Neural cell (in vitro differentiated cells): ENCODE data around the gene SLC4A5. TPM values are rescaled to one million over a fixed set of nuclear protein-coding genes. Genes with fewer than 3 reads are reported as not detected.

ENCODE experiments used
- H2AFZ ChIP-seq: fragments of 200-600, 300-800 bp; sonication (generic), shearing (Covaris generic); 2 replicates; pipeline ENCODE4 v1.6.0; 2014; ENCODE audit warnings: low read depth, mild to moderate bottlenecking, antibody characterized with exemption, low read length, moderate library complexity
- H3F3A ChIP-seq: fragments of 200-600 bp; shearing (Covaris generic); 2 replicates; pipeline ENCODE4 v1.6.1; 2016; ENCODE audit warnings: mild to moderate bottlenecking, moderate library complexity, mixed read lengths, antibody characterized with exemption, low read length; ENCODE audit not compliant: insufficient read depth, poor library complexity, severe bottlenecking
- H3K27ac ChIP-seq: fragments of 200-600, 300-800 bp; sonication (generic), shearing (Covaris generic); 2 replicates; pipeline ENCODE4 v1.5.1; 2014; ENCODE audit warnings: mild to moderate bottlenecking, low read length, moderate library complexity
- H3K27me3 ChIP-seq: fragments of 300-800, 200-600 bp; sonication (generic), shearing (Covaris generic); 2 replicates; pipeline ENCODE4 v1.6.0; 2014; ENCODE audit warnings: mild to moderate bottlenecking, low read depth, low read length, moderate library complexity; ENCODE audit not compliant: insufficient read depth
- H3K36me3 ChIP-seq: fragments of 300-800, 200-600 bp; sonication (generic), shearing (Covaris generic); 2 replicates; pipeline ENCODE4 v1.5.1; 2014; ENCODE audit warnings: mild to moderate bottlenecking, antibody characterized with exemption, low read length, moderate library complexity; ENCODE audit not compliant: insufficient read depth
- H3K4me2 ChIP-seq: fragments of 300-800, 200-600 bp; sonication (generic), shearing (Covaris generic); 2 replicates; pipeline ENCODE4 v1.6.0; 2014; ENCODE audit warnings: mild to moderate bottlenecking, low read length
- H3K4me3 ChIP-seq: fragments of 300-800, 200-600 bp; sonication (generic), shearing (Covaris generic); 2 replicates; pipeline ENCODE4 v1.5.1; 2014; ENCODE audit warnings: mild to moderate bottlenecking, low read length, moderate library complexity
- H3K79me2 ChIP-seq: fragments of 200-600 bp; shearing (Covaris generic); replicated peaks from 2 replicates; pipeline ENCODE4 v1.6.0; 2014; ENCODE audit warnings: mild to moderate bottlenecking, low read length, moderate library complexity; ENCODE audit not compliant: insufficient read depth
- H3K9ac ChIP-seq: fragments of 300-800, 200-600 bp; sonication (generic), shearing (Covaris generic); 2 replicates; pipeline ENCODE4 v1.6.1; 2016; ENCODE audit warnings: mild to moderate bottlenecking, low read length, mixed read lengths
- H3K9me2 ChIP-seq: fragments of 200-600 bp; shearing (Covaris generic); 2 replicates; pipeline ENCODE4 v1.6.1; 2016; ENCODE audit warnings: mild to moderate bottlenecking, low read length, mixed read lengths; ENCODE audit not compliant: insufficient read depth
- H3K9me3 ChIP-seq: fragments of 200-600, 300-800 bp; sonication (generic), shearing (Covaris generic); 2 replicates; pipeline ENCODE4 v1.6.1; 2016; ENCODE audit warnings: mild to moderate bottlenecking, mixed run types, low read length, moderate library complexity, mixed read lengths
- H4K20me1 ChIP-seq: fragments of 200-600 bp; shearing (Covaris generic); 2 replicates; pipeline ENCODE4 v1.6.1; 2016; ENCODE audit warnings: mild to moderate bottlenecking, mixed run types; ENCODE audit not compliant: insufficient read depth
- EP300 ChIP-seq: fragments of 450-650 bp; conservative IDR thresholded peaks from 2 replicates; pipeline ENCODE4 v1.6.1; 2014; ENCODE audit warnings: antibody characterized with exemption, mild to moderate bottlenecking, moderate library complexity; ENCODE audit not compliant: poor library complexity, severe bottlenecking
- EZH2 ChIP-seq: fragments of 200-600, 300-800 bp; shearing (Covaris generic), sonication (generic); IDR thresholded peaks from 2 replicates; pipeline ENCODE4 v1.6.1; 2014; ENCODE audit warnings: antibody characterized with exemption, low read length, borderline replicate concordance, mild to moderate bottlenecking; ENCODE audit not compliant: insufficient read depth, poor library complexity, severe bottlenecking
- MXI1 ChIP-seq: fragments of 450-650 bp; conservative IDR thresholded peaks from 2 replicates; pipeline ENCODE4 v1.6.1; 2014; ENCODE audit warnings: antibody characterized with exemption, mild to moderate bottlenecking; ENCODE audit not compliant: poor library complexity, severe bottlenecking
- POLR2AphosphoS5 ChIP-seq: IDR thresholded peaks from 2 replicates; pipeline ENCODE4 v1.6.1; 2012
- RAD21 ChIP-seq: fragments of 450-650 bp; conservative IDR thresholded peaks from 2 replicates; pipeline ENCODE4 v1.6.1; 2014; ENCODE audit warnings: antibody characterized with exemption, mild to moderate bottlenecking, moderate library complexity
- SMC3 ChIP-seq: fragments of 450-650 bp; conservative IDR thresholded peaks from 2 replicates; pipeline ENCODE4 v1.6.1; 2014; ENCODE audit warnings: antibody characterized with exemption, mild to moderate bottlenecking, moderate library complexity; ENCODE audit not compliant: poor library complexity
- TAF1 ChIP-seq: IDR thresholded peaks from 2 replicates; pipeline ENCODE4 v1.6.1; 2012; ENCODE audit warnings: low read depth
- polyA plus RNA-seq: library from polyadenylated mRNA; depleted of rRNA; stranded (reverse); fragments of >200 nt; gene quantifications from 2 replicates; pipeline ENCODE4 v1.2.3, GENCODE V29; 2014
- TF ChIP-seq, protein P1 (sequence below): fragments of 450-650 bp; IDR thresholded peaks from 2 replicates; pipeline ENCODE4 v1.5.1; 2014; ENCODE audit warnings: antibody characterized with exemption, mild to moderate bottlenecking, moderate library complexity; ENCODE audit not compliant: poor library complexity, severe bottlenecking
- TF ChIP-seq, protein P2 (sequence below): IDR thresholded peaks from 2 replicates; pipeline ENCODE4 v1.6.1; 2012; ENCODE audit warnings: borderline replicate concordance

Gene SLC4A5
- polyA plus RNA-seq, 1 donor from 2014 or later = 3.9 TPM

DNA sequence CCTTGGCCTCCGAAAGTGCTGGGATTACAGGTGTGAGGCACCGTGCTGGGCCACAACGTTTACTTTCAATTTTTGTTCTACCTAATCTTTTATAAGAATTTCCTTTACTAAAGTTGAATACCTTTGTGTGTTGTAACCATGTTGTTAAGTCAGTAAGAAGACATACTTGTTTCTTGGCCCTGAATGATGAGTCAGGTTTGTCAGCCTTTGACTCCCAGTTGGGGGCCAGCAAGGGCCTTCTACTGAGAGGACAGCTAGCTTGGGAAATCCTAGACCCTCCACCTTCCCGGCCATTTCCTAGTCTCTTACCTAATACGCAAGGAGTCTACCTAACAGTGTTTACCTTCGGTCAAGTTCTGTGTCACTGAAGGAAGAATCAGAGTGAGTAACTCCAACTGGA is 122.1 kb downstream of the SLC4A5 start:
- Histone ChIP-seq H3K9me2 (no peaks in the 10 kb centered on the region), H4K20me1 (no peaks in the 10 kb centered on the region), H3K36me3 (no peaks in the 10 kb centered on the region), H3K27me3 (no peaks in the 10 kb centered on the region), H3K79me2 (no peaks in the 10 kb centered on the region), H3F3A (no peaks in the 10 kb centered on the region), H3K9me3 (no peaks in the 10 kb centered on the region), H3K27ac (no peak overlapping the region), H3K9ac (no peak overlapping the region), H3K4me3 (no peak overlapping the region), H3K4me2 (no peak overlapping the region), H2AFZ (no peak overlapping the region)
- TF ChIP-seq, protein P1, sequence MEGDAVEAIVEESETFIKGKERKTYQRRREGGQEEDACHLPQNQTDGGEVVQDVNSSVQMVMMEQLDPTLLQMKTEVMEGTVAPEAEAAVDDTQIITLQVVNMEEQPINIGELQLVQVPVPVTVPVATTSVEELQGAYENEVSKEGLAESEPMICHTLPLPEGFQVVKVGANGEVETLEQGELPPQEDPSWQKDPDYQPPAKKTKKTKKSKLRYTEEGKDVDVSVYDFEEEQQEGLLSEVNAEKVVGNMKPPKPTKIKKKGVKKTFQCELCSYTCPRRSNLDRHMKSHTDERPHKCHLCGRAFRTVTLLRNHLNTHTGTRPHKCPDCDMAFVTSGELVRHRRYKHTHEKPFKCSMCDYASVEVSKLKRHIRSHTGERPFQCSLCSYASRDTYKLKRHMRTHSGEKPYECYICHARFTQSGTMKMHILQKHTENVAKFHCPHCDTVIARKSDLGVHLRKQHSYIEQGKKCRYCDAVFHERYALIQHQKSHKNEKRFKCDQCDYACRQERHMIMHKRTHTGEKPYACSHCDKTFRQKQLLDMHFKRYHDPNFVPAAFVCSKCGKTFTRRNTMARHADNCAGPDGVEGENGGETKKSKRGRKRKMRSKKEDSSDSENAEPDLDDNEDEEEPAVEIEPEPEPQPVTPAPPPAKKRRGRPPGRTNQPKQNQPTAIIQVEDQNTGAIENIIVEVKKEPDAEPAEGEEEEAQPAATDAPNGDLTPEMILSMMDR = no peak

DNA sequence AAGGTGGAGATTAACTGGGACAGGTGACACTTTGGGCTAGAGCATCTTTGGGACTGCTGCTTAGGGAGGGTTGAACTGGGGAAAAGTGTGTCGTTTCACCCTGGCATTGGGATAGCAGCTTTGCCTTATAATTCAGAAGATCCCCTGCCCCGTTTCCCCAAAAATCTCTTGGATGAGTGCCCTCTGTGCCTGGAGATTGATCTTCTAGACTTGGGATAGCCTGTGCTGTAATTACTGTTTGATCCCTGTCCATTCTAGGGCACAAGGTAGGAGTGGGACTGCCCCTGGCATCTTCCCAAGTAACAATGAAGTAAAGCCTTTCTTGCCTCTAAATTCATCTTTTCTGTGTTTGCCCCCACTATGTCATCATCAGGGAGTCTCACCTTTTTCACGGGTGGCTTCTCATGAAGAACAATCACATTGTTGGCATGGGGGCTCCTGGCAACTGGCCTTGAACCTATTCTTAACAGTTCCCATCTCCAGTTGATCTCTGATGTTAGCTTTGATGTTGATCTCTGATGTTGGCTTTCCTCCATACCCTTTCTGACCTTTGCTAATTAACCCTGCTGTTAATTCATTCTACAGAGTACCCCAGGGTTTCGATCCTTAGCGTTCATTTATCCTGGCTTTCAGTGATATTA is 123.2 kb downstream of the SLC4A5 start:
- no peaks in the 10 kb centered on the region for H3F3A ChIP-seq
- no peak overlapping the region for H2AFZ ChIP-seq
- H3K4me3 ChIP-seq = no peak overlapping the region
- no peaks in the 10 kb centered on the region for H4K20me1 ChIP-seq
- no peaks in the 10 kb centered on the region for H3K9me2 ChIP-seq
- no peaks in the 10 kb centered on the region for H3K36me3 ChIP-seq
- H3K27me3 ChIP-seq = no peaks in the 10 kb centered on the region
- H3K79me2 ChIP-seq = no peaks in the 10 kb centered on the region
- H3K9me3 ChIP-seq = no peaks in the 10 kb centered on the region
- TF ChIP-seq POLR2AphosphoS5 (no peak), SMC3 (no peak), TAF1 (no peak), RAD21 (no peak), EZH2 (no peak), MXI1 (no peak), EP300 (no peak)
- TF ChIP-seq, protein P2, sequence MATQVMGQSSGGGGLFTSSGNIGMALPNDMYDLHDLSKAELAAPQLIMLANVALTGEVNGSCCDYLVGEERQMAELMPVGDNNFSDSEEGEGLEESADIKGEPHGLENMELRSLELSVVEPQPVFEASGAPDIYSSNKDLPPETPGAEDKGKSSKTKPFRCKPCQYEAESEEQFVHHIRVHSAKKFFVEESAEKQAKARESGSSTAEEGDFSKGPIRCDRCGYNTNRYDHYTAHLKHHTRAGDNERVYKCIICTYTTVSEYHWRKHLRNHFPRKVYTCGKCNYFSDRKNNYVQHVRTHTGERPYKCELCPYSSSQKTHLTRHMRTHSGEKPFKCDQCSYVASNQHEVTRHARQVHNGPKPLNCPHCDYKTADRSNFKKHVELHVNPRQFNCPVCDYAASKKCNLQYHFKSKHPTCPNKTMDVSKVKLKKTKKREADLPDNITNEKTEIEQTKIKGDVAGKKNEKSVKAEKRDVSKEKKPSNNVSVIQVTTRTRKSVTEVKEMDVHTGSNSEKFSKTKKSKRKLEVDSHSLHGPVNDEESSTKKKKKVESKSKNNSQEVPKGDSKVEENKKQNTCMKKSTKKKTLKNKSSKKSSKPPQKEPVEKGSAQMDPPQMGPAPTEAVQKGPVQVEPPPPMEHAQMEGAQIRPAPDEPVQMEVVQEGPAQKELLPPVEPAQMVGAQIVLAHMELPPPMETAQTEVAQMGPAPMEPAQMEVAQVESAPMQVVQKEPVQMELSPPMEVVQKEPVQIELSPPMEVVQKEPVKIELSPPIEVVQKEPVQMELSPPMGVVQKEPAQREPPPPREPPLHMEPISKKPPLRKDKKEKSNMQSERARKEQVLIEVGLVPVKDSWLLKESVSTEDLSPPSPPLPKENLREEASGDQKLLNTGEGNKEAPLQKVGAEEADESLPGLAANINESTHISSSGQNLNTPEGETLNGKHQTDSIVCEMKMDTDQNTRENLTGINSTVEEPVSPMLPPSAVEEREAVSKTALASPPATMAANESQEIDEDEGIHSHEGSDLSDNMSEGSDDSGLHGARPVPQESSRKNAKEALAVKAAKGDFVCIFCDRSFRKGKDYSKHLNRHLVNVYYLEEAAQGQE = no peak
- TF ChIP-seq, protein P1 = no peak
- no peak overlapping the region for H3K9ac ChIP-seq
- no peak overlapping the region for H3K4me2 ChIP-seq
- H3K27ac ChIP-seq = no peak overlapping the region
